Coronary artery (tissue), 2 donors: ENCODE data around the gene ATOSA.

Experiments used
- DNase-seq: peaks from one replicate; pipeline ENCODE4 v3.0.0-alpha.2; 2017; ENCODE audit warnings: low spot score
- H3K27ac ChIP-seq, 2 donors: fragments of 200-600 bp; sonication (generic); one replicate each; pipeline ENCODE4 v1.5.1; 2016 to 2019
- H3K4me3 ChIP-seq: fragments of 200-600 bp; sonication (generic); 2 replicates; pipeline ENCODE4 v1.5.1; 2016; ENCODE audit warnings: mild to moderate bottlenecking, moderate library complexity
- TF ChIP-seq, protein P1 (sequence below): fragments of 200-600 bp; sonication (generic); IDR thresholded peaks from one replicate; pipeline ENCODE4 v1.5.1; 2019; ENCODE audit warnings: antibody characterized with exemption

The ATOSA gene, protein sequence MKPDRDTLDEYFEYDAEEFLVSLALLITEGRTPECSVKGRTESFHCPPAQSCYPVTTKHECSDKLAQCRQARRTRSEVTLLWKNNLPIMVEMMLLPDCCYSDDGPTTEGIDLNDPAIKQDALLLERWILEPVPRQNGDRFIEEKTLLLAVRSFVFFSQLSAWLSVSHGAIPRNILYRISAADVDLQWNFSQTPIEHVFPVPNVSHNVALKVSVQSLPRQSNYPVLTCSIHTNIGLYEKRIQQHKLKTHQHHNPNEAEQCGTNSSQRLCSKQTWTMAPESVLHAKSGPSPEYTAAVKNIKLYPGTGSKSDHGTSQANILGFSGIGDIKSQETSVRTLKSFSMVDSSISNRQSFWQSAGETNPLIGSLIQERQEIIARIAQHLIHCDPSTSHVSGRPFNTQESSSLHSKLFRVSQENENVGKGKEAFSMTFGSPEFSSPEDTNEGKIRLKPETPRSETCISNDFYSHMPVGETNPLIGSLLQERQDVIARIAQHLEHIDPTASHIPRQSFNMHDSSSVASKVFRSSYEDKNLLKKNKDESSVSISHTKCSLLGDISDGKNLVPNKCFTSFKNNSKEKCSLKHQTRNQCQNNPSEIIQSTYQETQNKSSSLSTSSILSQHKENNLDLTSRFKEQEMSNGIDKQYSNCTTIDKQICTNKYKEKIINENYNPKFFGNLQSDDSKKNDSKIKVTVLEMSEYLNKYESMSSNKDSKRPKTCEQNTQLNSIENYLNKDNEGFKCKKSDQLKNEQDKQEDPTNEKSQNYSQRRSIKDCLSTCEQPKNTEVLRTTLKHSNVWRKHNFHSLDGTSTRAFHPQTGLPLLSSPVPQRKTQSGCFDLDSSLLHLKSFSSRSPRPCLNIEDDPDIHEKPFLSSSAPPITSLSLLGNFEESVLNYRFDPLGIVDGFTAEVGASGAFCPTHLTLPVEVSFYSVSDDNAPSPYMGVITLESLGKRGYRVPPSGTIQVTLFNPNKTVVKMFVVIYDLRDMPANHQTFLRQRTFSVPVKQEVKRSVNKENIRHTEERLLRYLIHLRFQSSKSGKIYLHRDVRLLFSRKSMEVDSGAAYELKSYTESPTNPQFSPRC

DNA sequence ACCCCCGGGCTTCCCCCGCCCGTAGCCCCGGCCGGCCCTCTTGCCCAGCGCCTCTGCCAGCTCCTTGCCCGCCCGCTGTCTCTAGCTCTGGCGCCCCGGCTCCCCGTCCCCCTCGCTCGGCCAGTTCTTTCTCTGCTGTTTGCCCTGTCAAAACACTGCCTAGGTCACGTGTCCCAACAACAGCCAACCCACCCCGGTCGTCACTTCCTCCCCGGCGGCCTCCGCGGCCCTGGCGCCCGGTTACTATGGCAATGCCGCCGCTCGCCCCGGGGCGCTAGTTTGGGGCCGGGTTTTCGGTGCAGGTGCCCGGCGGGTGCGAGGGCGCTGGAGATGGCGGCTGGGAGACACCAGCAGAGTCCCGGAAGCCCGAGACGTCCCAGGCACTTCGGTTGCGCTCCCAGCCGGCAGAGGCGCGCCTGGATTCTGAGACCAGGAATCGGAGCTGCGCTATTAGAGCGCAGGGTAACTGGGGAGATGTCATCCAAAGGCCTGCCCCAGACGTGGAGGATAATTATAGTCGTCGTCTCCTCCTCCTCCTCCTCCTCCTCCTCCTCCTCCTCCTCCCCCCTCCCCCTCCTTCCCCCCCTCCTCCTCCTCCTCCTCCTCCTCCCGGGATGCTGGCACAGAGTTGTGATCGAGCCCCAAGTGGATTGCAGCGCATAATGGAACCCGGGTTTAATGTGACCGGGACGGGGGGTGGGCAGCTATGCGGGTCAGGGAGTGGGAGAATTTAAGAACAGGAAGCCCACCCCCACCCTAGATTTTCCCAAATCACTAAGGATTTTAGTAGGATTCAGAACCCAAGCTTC is at the start of gene ATOSA:
Gene ATOSA (minus strand): TSS at position 157 of the 809 bp plus-strand sequence. CDS start 1,367 bp downstream, outside the sequence.
- Histone ChIP-seq H3K27ac (peak within 1 kb of the TSS; percentile 95 to 99), H3K4me3 (peak within 1 kb of the TSS; percentile 99)
- TF ChIP-seq, protein P1, sequence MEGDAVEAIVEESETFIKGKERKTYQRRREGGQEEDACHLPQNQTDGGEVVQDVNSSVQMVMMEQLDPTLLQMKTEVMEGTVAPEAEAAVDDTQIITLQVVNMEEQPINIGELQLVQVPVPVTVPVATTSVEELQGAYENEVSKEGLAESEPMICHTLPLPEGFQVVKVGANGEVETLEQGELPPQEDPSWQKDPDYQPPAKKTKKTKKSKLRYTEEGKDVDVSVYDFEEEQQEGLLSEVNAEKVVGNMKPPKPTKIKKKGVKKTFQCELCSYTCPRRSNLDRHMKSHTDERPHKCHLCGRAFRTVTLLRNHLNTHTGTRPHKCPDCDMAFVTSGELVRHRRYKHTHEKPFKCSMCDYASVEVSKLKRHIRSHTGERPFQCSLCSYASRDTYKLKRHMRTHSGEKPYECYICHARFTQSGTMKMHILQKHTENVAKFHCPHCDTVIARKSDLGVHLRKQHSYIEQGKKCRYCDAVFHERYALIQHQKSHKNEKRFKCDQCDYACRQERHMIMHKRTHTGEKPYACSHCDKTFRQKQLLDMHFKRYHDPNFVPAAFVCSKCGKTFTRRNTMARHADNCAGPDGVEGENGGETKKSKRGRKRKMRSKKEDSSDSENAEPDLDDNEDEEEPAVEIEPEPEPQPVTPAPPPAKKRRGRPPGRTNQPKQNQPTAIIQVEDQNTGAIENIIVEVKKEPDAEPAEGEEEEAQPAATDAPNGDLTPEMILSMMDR = no peak
- DNase-seq = peak; percentile 95

DNA sequence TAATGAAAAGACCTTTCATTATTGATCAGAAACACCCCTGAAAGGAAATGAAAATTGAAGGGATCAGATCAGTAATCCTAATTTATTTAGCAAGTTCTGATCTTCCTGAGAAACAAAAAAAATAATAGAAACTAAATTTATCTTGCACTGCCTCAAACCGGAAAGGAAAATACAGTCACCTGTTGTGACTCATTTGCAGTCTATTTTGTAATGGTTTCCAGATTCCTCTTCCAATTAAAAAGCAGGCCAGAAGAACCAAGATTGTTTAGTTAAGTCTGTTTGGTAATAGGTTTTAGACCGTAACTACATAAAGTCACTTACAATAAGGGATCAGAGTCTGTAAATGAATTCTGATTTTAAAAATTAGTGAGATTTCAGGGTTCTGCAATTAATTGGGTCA is 49.7 kb upstream of the ATOSA start:
- H3K27ac ChIP-seq = no peak overlapping the region
- TF ChIP-seq, protein P1 = no peak
- no peak overlapping the region for H3K4me3 ChIP-seq
- no peak for DNase-seq

DNA sequence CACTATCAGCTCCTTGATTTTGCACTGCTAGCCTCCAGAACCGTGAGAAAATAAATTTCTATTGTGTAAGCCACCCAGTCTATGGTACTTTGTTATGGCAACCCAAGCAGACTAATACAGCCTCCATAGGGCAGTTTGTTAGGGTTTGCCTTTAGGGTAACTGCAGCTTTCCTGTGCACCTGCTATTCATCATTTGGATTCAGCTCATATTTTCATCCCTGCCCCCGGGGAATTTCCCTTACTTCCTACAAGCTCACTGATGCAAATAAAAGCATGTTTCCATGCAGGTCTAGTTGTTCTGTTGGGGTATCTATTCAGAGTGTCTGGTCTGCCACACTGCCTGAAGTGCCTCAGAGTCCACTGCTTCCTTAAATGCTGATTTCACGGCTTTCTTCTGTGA is 48.6 kb upstream of the ATOSA start:
- no peak overlapping the region for H3K27ac ChIP-seq
- H3K4me3 ChIP-seq = no peak overlapping the region
- TF ChIP-seq, protein P1 = no peak
- no peak for DNase-seq

DNA sequence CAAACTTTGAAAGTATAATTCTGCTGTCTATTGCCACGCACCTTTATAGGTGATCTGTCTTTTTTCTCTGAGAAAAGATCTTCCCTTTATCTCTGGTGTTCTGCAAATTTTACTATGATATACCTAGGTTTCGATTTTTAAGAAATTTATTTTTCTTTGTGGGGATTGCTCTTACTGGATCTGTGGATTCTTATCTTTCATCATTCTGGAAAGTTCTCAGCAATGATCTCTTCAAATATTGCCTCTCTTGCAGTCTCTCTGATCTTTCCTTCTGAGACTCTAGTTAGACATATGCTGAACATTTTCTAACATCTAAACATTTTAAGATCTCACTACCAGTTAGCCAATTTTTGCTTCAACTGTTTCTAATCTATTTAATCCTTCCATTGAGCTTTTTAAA is 47.0 kb upstream of the ATOSA start:
- no peak overlapping the region for H3K27ac ChIP-seq
- TF ChIP-seq, protein P1 = no peak
- H3K4me3 ChIP-seq = no peak overlapping the region
- no peak for DNase-seq

DNA sequence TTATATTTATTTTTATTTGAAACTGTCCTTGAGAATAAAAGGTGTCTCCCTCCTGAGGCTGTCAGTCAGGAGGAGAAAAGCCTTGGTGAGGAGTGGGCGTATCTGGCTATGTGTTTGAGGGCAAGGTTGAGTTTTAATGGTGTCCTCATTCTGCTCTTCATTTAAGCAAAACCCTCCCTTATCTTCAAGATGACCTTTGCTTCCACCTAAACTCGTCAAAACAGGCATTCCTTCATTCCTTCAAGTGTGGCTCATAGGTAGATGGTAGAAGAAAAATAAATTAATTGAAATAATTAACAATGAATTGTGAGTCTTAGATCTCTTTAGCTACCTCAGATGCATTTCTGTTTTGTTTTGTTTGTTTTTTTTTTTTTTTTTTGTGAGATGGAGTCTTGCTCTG is 39.4 kb upstream of the ATOSA start:
- Histone ChIP-seq H3K4me3 (no peak overlapping the region), H3K27ac (no peak overlapping the region)
- TF ChIP-seq, protein P1 = no peak
- no peak for DNase-seq

DNA sequence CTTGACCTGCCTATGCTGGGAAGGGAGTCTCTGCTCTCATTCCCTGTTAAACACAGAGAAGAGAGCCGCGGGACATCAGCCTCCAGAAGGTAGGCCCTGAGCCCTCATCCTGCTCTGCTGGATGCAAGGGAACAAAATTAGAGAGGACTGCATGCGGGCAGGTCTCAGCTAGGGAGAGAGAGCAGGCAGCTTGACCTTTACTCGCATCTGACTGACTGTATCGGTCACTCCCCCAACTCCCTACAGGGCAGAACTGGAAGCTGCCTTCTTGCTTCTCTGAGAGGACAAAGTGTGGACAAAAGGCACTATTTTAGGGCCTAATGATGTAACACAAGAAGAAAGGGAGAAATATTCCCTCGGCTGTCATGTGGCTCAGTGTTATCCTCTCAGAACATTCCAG is 38.7 kb upstream of the ATOSA start:
- DNase-seq = no peak
- Histone ChIP-seq H3K27ac (no peak overlapping the region), H3K4me3 (no peak overlapping the region)
- TF ChIP-seq, protein P1 = no peak
